ENCODE results near the gene INTS7. TPM values are rescaled to one million over a fixed set of nuclear protein-coding genes. Genes with fewer than 3 reads are reported as not detected.

The INTS7 gene
- total RNA-seq, 2 donors from 2014 or later = 4.9 to 7.5 TPM

DNA sequence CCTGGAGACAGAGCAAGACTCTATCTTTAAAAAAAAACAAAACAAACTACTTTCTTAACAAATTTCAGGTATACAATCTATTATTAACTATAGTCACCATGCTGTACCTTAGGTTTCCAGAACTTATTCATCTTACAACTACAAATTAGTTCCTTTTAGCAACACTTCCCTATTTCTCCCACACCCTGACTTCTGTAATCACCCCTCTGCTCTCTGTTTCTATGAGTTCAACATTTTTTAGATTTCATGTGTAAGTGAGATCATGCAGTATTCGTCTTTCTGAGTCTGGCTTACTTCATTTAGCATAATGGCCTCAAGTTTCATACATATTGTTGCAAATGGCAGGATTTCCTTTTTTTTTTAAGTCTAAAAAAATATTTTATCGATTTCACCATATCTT, 126.9 kb downstream of the INTS7 start:
- no peak for DNase-seq (ENCODE audit: low spot score)
- Histone ChIP-seq H3K27ac (no peak overlapping the region), H3K4me3 (no peak overlapping the region), H3K36me3 (no peaks in the 10 kb centered on the region), H3K27me3 (no peaks in the 10 kb centered on the region), H3K9me3 (no peaks in the 10 kb centered on the region), H3K4me1 (no peaks in the 10 kb centered on the region)
- TF ChIP-seq CTCF (IDR thresholded peaks at IDR 0.05) = no peak

DNA sequence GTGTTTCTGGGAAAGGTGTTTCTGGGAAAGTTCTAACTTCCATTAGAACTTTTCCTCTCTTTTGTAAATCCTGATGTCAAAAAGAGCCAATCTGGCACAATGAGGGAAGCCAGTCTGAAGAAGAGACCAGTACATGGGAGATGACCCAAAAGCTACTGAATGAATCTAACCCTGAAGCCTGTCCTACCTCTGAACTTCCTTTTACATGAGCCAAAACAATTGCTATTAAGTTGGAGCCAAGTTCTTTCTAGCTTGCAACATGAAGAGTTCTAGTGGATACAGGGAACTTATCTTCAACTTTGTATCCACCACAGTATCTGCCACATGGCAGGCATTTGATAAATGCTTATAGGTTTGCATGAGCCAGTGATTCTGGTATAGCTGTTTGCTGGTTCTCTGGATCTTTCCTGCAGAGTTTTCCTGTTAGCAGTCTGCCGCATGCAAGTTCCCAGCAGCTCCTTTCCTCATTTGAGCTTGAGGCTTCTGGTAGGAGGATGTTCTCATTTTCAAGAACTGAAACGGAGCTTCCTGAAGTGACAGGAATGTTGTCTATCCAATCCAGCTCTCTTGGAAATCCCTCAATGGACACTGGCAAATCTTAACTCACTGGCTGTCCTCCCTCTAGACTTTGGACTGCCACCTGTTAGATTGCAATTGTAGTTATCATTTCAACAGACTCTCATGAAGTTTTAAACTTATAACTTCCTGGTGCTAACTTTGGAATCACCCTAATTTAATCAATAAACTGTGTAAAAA, 131.7 kb downstream of the INTS7 start:
- Histone ChIP-seq H3K9me3 (no peaks in the 10 kb centered on the region), H3K27me3 (no peaks in the 10 kb centered on the region), H3K4me1 (no peaks in the 10 kb centered on the region), H3K36me3 (no peaks in the 10 kb centered on the region), H3K27ac (no peak overlapping the region), H3K4me3 (no peak overlapping the region)
- DNase-seq (ENCODE audit: low spot score) = no peak
- no peak for TF ChIP-seq CTCF (IDR thresholded peaks at IDR 0.05)

DNA sequence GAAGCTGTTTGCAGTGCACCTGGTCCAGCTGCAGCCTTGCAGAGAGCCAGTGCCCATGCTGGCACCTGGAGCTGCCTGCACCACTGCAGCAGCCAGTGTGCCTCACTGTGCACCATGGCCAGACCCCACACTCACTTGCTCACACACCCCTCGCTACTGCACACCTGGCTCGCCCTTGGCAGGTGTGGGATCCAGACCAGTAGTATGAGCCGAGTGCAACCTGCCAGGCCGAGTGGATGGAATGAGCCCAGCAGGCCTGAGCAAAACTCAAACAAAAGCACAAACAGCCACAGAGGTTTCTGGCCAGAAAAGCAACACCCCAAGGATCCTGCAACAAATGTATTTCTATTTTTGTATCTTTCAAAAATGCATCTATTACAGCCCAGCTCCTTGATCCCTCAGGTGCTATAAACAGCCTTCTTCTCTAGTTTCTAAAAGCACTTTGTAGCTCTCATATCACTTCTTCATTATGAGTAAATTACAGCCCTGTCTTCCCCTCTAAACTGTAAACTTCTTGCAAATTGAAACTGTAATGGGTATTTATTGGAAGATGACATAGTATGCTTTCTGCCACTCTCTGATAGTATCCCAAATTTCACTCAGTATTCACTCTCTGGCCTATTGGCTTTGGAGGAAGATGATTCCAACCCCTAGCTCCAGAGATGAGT, 132.6 kb downstream of the INTS7 start:
- H3K9me3 ChIP-seq = no peaks in the 10 kb centered on the region
- H3K27me3 ChIP-seq = no peaks in the 10 kb centered on the region
- no peak for DNase-seq (ENCODE audit: low spot score)
- H3K27ac ChIP-seq = no peak overlapping the region
- H3K4me1 ChIP-seq = no peaks in the 10 kb centered on the region
- H3K4me3 ChIP-seq = no peak overlapping the region
- TF ChIP-seq CTCF (IDR thresholded peaks at IDR 0.05) = no peak
- H3K36me3 ChIP-seq = no peaks in the 10 kb centered on the region

DNA sequence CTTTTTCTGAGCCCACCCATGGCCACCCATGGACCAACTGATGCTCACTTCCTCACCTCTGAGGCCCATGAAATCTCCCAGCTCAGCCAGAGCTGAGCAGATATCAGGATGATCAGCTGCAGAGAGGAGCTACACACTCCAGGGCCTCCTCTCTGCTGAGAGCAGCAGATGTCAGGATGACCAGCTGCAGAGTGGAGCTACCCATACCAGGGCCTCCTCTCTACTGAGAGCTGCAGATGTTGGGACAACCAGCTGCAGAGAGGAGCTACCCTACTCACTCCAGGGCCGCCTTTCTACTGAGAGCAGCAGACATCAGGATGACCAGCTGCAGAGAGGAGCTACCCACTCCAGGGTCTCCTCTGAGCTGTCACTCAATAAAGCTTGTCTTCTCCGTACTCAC, 133.4 kb downstream of the INTS7 start:
- Histone ChIP-seq H3K4me1 (no peaks in the 10 kb centered on the region), H3K4me3 (no peak overlapping the region), H3K36me3 (no peaks in the 10 kb centered on the region), H3K27me3 (no peaks in the 10 kb centered on the region), H3K27ac (no peak overlapping the region), H3K9me3 (no peaks in the 10 kb centered on the region)
- TF ChIP-seq CTCF (IDR thresholded peaks at IDR 0.05) = no peak
- no peak for DNase-seq (ENCODE audit: low spot score)

- no peaks in the 10 kb centered on the region for H3K36me3 ChIP-seq
- no peaks in the 10 kb centered on the region for H3K27me3 ChIP-seq
- H3K4me3 ChIP-seq = no peak overlapping the region
- no peak for TF ChIP-seq CTCF (IDR thresholded peaks at IDR 0.05)
- H3K27ac ChIP-seq = no peak overlapping the region
- no peak for DNase-seq (ENCODE audit: low spot score)
- H3K9me3 ChIP-seq = no peaks in the 10 kb centered on the region
- no peaks in the 10 kb centered on the region for H3K4me1 ChIP-seq
These were observed 134.9 kb downstream of the INTS7 start for GRCh38 chr1:211900441-211900840.
